HepG2 (cell line): ENCODE data around the gene CYSRT1. TPM values are rescaled to one million over a fixed set of nuclear protein-coding genes. Genes with fewer than 3 reads are reported as not detected.

Experiments used
- AKAP8 ChIP-seq: sonication (generic); formaldehyde crosslinking; IDR thresholded peaks from 2 replicates; pipeline ENCODE4 v1.5.1; 2020; ENCODE audit warnings: mild to moderate bottlenecking, missing genetic modification reagents
- JARID2 ChIP-seq: sonication (generic); formaldehyde crosslinking; IDR thresholded peaks from 2 replicates; pipeline ENCODE4 v1.8.1; 2023; ENCODE audit warnings: missing genetic modification reagents, inconsistent platforms; ENCODE audit not compliant: insufficient replicate concordance
- KLF11 ChIP-seq: IDR thresholded peaks from 2 replicates; pipeline ENCODE4 v1.6.1; 2016; ENCODE audit warnings: missing compliant biosample characterization
- PHF20 ChIP-seq: sonication (generic); formaldehyde crosslinking; IDR thresholded peaks from 2 replicates; pipeline ENCODE4 v1.5.0; 2020; ENCODE audit warnings: mild to moderate bottlenecking, missing genetic modification reagents
- RFX3 ChIP-seq: IDR thresholded peaks from 2 replicates; pipeline ENCODE4 v1.6.1; 2016; ENCODE audit warnings: missing biosample characterization, missing genetic modification reagents
- SALL1 ChIP-seq: sonication (generic); formaldehyde crosslinking; IDR thresholded peaks from 2 replicates; pipeline ENCODE4 v1.8.0; 2022; ENCODE audit warnings: mild to moderate bottlenecking, missing genetic modification reagents
- SATB2 ChIP-seq: sonication (generic); formaldehyde crosslinking; IDR thresholded peaks from 2 replicates; pipeline ENCODE4 v1.5.0; 2020; ENCODE audit warnings: missing genetic modification reagents
- ZFP36L2 ChIP-seq: sonication (generic); formaldehyde crosslinking; IDR thresholded peaks from 2 replicates; pipeline ENCODE4 v1.4.0; 2020; ENCODE audit warnings: missing genetic modification reagents
- ZFP37 ChIP-seq: sonication (generic); formaldehyde crosslinking; IDR thresholded peaks from 2 replicates; pipeline ENCODE4 v1.4.0; 2020; ENCODE audit warnings: missing genetic modification reagents, borderline replicate concordance
- ZNF367 ChIP-seq: sonication (generic); formaldehyde crosslinking; IDR thresholded peaks from 2 replicates; pipeline ENCODE4 v1.4.0; 2020; ENCODE audit warnings: missing genetic modification reagents, borderline replicate concordance
- ZSCAN12 ChIP-seq: sonication (generic); formaldehyde crosslinking; IDR thresholded peaks from 2 replicates; pipeline ENCODE4 v1.9.0; 2021; ENCODE audit warnings: mild to moderate bottlenecking, missing genetic modification reagents
- polyA plus RNA-seq, 8 experiments: library from polyadenylated mRNA; depleted of rRNA in 3 of 8; stranded (reverse) in 7 of 8; unstranded in 1 of 8; fragments of >200 nt; fragmentation: Illumina TruSeq in 4 of 8; extraction: Trizol in 4 of 8; gene quantifications; 2 replicates each; pipeline versions ENCODE4 v1.2.1 to v1.2.3, GENCODE V29; 2011 to 2016; ENCODE audit warnings: low read depth in 4 of 8, missing spikeins in 1 of 8, mixed read lengths in 1 of 8; ENCODE audit not compliant: insufficient read depth in 1 of 8
- total RNA-seq, 5 experiments: library from RNA; depleted of rRNA; stranded (reverse); fragments of >200 nt; fragmentation: Illumina TruSeq; extraction: Trizol; gene quantifications; 2 replicates each; pipeline ENCODE4 v1.2.3, GENCODE V29; 2016; ENCODE audit warnings: low read depth in 1 of 5
- TF ChIP-seq, protein P1 (sequence below), 2 experiments: sonication (generic) in 1 of 2; formaldehyde crosslinking in 1 of 2; IDR thresholded peaks; 2 replicates each; pipeline versions ENCODE4 v1.5.1 to v1.6.1; 2011 to 2020; ENCODE audit warnings: borderline replicate concordance in 1 of 2, low read depth in 1 of 2, low read length in 1 of 2, mild to moderate bottlenecking in 1 of 2, missing genetic modification reagents in 1 of 2, moderate library complexity in 1 of 2
- TF ChIP-seq, protein P2 (sequence below), 2 experiments: sonication (generic) in 1 of 2; formaldehyde crosslinking in 1 of 2; IDR thresholded peaks; 2 replicates each; pipeline versions ENCODE4 v1.6.1 to v1.9.0; 2014 to 2022; ENCODE audit warnings: antibody characterized with exemption in 1 of 2, borderline replicate concordance in 1 of 2, inconsistent platforms in 1 of 2, low read depth in 1 of 2, missing genetic modification reagents in 1 of 2
- TF ChIP-seq, protein P3 (sequence below): sonication (generic); formaldehyde crosslinking; IDR thresholded peaks from 2 replicates; pipeline ENCODE4 v1.4.0; 2020; ENCODE audit warnings: missing genetic modification reagents; ENCODE audit errors: not compliant biosample characterization
- TF ChIP-seq, protein P4 (sequence below): sonication (generic); formaldehyde crosslinking; IDR thresholded peaks from 2 replicates; pipeline ENCODE4 v1.4.0; 2020; ENCODE audit warnings: missing genetic modification reagents

The CYSRT1 gene
- total and polyA plus RNA-seq, 2 of the 13 experiments (the other 11 are each of a cell fraction or from before 2014, with no cell fraction given) = 1.5 to 2.1 TPM

DNA sequence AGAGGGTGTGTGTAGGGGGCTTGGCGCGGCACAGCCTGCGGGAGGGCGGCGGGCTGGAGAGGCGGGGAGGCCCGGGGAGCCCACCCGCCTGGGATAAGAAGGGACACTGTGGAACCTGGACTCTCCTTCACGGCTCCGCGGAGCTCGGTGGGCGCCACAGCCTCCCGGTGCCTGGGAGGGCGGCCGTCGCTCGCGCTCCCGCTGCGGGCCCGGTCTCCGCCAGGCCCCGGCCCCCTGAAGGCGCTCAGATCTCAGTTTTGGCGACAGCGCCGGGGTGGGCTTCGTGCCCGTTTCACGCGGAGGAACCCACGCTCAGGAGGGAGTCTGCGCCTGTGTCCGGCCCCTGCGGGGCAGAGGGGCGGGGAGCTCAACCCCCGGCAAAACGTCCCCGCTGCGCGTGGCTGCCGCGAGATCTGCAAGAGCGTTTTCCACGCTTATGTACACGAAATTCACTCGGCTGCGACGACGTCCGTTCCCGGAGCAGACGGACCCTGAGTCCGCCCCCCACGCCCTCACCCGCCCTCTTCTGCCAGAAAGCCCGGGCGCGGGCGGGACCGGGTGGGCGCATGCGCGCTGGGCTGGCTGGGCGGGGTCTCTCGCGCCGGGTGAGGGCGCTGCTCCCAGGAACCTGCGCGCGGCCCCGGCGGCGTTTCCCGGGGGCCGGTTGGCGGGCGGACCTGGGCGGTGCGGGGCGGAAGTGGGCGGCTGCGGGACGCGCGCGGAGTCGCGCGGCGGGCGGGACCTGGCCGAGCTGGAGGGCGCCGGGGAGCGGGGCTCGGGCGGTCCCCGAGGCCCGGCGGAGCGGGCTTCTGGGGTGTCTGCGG lies 29.9 kb downstream of the CYSRT1 start, which contains the start of gene NELFB (continued):
- TF ChIP-seq, protein P1, sequence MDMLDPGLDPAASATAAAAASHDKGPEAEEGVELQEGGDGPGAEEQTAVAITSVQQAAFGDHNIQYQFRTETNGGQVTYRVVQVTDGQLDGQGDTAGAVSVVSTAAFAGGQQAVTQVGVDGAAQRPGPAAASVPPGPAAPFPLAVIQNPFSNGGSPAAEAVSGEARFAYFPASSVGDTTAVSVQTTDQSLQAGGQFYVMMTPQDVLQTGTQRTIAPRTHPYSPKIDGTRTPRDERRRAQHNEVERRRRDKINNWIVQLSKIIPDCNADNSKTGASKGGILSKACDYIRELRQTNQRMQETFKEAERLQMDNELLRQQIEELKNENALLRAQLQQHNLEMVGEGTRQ (IDR thresholded peaks at IDR 0.05; ENCODE audit: low read depth, low read length) = no peak
- TF ChIP-seq, protein P1 (CRISPR knock-in tag; IDR thresholded peaks at IDR 0.05; ENCODE audit: borderline replicate concordance) = no peak
- TF ChIP-seq ZNF367 (no peak; the same call in 1 of the 2 replicates), SALL1 (peak; percentile 72), ZFP36L2 (no peak), ZSCAN12 (CRISPR knock-in tag) (peak; percentile 32; the same call in 1 of the 2 replicates), RFX3 (no peak), SATB2 (CRISPR knock-in tag) (0 out of 2 replicates have a peak, but pooled peaks have one; percentile 54), AKAP8 (CRISPR knock-in tag) (no peak; the same call in 1 of the 2 replicates), KLF11 (CRISPR knock-in tag) (no peak), JARID2 (CRISPR knock-in tag) (no peak), ZFP37 (CRISPR knock-in tag) (no peak), PHF20 (peak; percentile 73)
- TF ChIP-seq, protein P2, sequence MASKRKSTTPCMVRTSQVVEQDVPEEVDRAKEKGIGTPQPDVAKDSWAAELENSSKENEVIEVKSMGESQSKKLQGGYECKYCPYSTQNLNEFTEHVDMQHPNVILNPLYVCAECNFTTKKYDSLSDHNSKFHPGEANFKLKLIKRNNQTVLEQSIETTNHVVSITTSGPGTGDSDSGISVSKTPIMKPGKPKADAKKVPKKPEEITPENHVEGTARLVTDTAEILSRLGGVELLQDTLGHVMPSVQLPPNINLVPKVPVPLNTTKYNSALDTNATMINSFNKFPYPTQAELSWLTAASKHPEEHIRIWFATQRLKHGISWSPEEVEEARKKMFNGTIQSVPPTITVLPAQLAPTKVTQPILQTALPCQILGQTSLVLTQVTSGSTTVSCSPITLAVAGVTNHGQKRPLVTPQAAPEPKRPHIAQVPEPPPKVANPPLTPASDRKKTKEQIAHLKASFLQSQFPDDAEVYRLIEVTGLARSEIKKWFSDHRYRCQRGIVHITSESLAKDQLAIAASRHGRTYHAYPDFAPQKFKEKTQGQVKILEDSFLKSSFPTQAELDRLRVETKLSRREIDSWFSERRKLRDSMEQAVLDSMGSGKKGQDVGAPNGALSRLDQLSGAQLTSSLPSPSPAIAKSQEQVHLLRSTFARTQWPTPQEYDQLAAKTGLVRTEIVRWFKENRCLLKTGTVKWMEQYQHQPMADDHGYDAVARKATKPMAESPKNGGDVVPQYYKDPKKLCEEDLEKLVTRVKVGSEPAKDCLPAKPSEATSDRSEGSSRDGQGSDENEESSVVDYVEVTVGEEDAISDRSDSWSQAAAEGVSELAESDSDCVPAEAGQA (IDR thresholded peaks at IDR 0.05; ENCODE audit: low read depth) = peak; percentile 86
- TF ChIP-seq, protein P2 (CRISPR knock-in tag; IDR thresholded peaks at IDR 0.05; ENCODE audit: borderline replicate concordance) = no peak
- TF ChIP-seq, protein P3, sequence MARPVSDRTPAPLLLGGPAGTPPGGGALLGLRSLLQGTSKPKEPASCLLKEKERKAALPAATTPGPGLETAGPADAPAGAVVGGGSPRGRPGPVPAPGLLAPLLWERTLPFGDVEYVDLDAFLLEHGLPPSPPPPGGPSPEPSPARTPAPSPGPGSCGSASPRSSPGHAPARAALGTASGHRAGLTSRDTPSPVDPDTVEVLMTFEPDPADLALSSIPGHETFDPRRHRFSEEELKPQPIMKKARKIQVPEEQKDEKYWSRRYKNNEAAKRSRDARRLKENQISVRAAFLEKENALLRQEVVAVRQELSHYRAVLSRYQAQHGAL = no peak
- TF ChIP-seq, protein P4, sequence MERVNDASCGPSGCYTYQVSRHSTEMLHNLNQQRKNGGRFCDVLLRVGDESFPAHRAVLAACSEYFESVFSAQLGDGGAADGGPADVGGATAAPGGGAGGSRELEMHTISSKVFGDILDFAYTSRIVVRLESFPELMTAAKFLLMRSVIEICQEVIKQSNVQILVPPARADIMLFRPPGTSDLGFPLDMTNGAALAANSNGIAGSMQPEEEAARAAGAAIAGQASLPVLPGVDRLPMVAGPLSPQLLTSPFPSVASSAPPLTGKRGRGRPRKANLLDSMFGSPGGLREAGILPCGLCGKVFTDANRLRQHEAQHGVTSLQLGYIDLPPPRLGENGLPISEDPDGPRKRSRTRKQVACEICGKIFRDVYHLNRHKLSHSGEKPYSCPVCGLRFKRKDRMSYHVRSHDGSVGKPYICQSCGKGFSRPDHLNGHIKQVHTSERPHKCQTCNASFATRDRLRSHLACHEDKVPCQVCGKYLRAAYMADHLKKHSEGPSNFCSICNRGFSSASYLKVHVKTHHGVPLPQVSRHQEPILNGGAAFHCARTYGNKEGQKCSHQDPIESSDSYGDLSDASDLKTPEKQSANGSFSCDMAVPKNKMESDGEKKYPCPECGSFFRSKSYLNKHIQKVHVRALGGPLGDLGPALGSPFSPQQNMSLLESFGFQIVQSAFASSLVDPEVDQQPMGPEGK (CRISPR knock-in tag) = 0 out of 2 replicates have a peak, but pooled peaks have one; percentile 58
